ENCODE data around the gene RANBP10.

Gene RANBP10

DNA sequence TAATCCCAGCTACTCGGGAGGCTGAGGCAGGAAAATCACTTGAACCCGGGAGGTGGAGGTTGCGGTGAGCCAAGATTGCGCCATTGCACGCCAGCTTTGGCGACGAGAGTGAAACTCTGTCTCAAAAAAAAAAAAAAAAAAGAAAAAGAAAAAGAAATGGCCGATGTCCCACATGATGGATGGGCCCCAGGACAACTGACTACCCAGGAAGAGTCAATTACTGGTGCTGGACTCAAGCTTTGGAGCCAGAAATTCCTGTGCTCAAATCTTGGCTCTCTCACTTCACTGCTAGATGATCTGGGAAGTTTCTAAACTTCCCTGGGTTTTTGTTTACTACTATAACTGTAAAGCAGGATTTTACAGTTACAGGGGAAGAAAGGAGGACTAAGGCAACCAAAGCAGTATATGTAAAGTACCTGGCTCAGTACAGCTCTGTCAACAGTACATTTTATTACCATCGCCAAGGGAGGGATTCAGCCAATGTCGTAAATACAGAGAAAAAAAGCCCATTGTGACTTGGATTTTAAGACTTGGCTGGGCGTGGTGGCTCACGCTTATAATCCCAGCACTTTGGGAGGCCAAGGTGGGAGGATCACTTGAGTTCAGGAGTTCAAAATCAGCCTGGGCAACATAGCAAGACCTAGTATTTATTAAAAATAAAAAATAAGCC, 127.9 kb downstream of the RANBP10 start:
- DNase-seq: no peak

DNA sequence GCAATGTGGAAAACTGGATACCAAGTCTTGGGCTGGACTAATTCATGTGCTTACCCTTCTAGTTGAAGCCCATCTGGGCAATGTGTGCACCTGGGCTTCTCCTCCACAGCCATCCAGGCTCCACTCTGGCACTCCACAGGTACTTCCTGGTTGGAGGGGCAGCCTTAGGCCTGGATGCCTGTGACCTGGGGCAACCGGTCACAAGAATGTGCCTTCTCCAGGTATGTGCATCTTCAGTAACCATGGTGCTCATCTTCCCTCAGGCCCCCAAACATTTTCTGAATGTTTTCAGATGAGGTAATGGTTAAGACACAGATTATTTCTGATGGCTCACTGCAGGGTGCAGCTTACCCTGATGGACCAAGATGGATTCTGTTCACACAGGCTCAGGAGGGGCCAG, 128.6 kb downstream of the RANBP10 start:
- Histone ChIP-seq H3K27ac (no peak overlapping the region), H3K27me3 (ENCODE audit: insufficient read depth, low read depth, severe bottlenecking) (no peaks in the 10 kb centered on the region), H3K4me3 (ENCODE audit: low read depth, low read length) (no peak overlapping the region), H3K9me3 (ENCODE audit: severe bottlenecking) (no peaks in the 10 kb centered on the region), H3K36me3 (peaks cover 18% of the 10 kb centered on the region)
- no peak for TF ChIP-seq CTCF (IDR thresholded peaks at IDR 0.05; ENCODE audit: low read depth, low read length)
- DNase-seq: no peak

More for the DNA sequence above, 127.9 kb downstream of the RANBP10 start:
- H3K27ac ChIP-seq: no peak overlapping the region
- TF ChIP-seq CTCF (IDR thresholded peaks at IDR 0.05; ENCODE audit: low read depth, low read length): no peak
- no peaks in the 10 kb centered on the region for H3K27me3 ChIP-seq (ENCODE audit: insufficient read depth, low read depth, severe bottlenecking)
- peaks cover 23% of the 10 kb centered on the region for H3K36me3 ChIP-seq
- no peaks in the 10 kb centered on the region for H3K9me3 ChIP-seq (ENCODE audit: severe bottlenecking)
- H3K4me3 ChIP-seq (ENCODE audit: low read depth, low read length): no peak overlapping the region

DNA sequence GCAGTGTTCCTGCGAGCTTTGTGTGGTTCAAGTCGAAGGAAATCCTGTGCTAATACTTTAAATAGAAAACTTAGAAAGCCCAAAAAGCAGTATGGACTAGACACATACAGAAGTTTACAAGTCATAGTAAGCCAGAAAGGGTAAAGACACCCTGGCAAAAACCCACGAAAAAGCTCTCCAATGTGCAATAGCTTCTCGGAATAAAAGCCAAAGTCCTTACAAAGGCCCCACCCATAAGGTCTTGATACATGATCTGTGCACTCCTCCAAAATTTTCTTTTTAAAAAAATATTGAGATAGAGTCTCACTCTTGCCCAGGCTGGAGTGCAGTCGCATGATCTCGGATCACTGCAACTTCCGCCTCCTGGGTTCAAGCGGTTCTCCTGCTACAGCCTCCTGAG, 129.4 kb downstream of the RANBP10 start:
- H3K36me3 ChIP-seq: peaks cover 10% of the 10 kb centered on the region
- no peaks in the 10 kb centered on the region for H3K9me3 ChIP-seq (ENCODE audit: severe bottlenecking)
- H3K27me3 ChIP-seq (ENCODE audit: insufficient read depth, low read depth, severe bottlenecking): no peaks in the 10 kb centered on the region
- no peak overlapping the region for H3K4me3 ChIP-seq (ENCODE audit: low read depth, low read length)
- no peak for TF ChIP-seq CTCF (IDR thresholded peaks at IDR 0.05; ENCODE audit: low read depth, low read length)
- DNase-seq: no peak
- H3K27ac ChIP-seq: no peak overlapping the region

DNA sequence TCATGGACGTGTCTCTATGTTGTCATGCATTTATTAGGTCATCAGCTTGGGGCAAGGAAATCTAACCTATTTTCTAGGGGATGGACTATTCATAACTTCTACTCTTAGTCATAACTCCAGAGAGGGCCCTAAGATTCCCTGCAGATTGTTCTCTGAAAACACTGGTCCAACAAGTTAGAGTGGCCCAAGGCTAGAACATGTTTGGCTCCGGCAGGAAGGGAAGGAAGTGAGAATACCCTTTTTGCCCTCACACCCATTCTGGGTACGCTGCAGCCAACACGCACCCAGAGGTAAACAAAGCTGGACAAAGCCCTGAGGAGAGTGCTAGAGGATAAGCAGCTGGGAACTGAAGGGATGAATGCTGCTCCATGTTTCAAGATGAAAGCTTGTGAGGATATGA, 129.8 kb downstream of the RANBP10 start:
- H3K4me3 ChIP-seq (ENCODE audit: low read depth, low read length): no peak overlapping the region
- H3K27ac ChIP-seq: no peak overlapping the region
- TF ChIP-seq CTCF (IDR thresholded peaks at IDR 0.05; ENCODE audit: low read depth, low read length): no peak
- no peak for DNase-seq
- peaks cover 6% of the 10 kb centered on the region for H3K36me3 ChIP-seq
- no peaks in the 10 kb centered on the region for H3K9me3 ChIP-seq (ENCODE audit: severe bottlenecking)
- no peaks in the 10 kb centered on the region for H3K27me3 ChIP-seq (ENCODE audit: insufficient read depth, low read depth, severe bottlenecking)

GRCh38 chr16:67675999-67676398, 130.4 kb downstream of the RANBP10 start:
- no peak for TF ChIP-seq CTCF (IDR thresholded peaks at IDR 0.05; ENCODE audit: low read depth, low read length)
- H3K4me3 ChIP-seq (ENCODE audit: low read depth, low read length): no peak overlapping the region

DNA sequence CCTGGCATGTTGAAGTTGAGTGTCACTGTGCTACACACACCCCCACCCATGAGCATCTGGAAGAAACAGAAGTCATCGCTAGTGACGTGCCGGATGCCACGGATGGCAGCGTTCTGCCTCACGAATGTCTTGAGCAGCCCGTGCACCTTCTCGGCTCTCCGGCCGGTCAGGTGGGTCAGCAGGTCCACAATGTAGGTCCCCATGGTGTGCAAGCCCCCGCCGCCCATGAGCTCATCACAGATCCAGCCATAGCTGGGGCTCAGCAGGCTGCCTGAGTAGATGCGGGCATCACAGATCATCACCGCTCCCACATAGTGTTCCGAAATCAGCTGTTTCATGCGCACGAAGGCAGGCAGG, 130.8 kb downstream of the RANBP10 start:
- H3K27me3 ChIP-seq (ENCODE audit: insufficient read depth, low read depth, severe bottlenecking): no peaks in the 10 kb centered on the region
- H3K27ac ChIP-seq: no peak overlapping the region
- DNase-seq: no peak
- TF ChIP-seq CTCF (IDR thresholded peaks at IDR 0.05; ENCODE audit: low read depth, low read length): no peak
- no peaks in the 10 kb centered on the region for H3K9me3 ChIP-seq (ENCODE audit: severe bottlenecking)
- H3K4me3 ChIP-seq (ENCODE audit: low read depth, low read length): no peak overlapping the region
- H3K36me3 ChIP-seq: peaks cover 6% of the 10 kb centered on the region

More at GRCh38 chr16:67675999-67676398, 130.4 kb downstream of the RANBP10 start:
- DNase-seq: no peak
- H3K27ac ChIP-seq: no peak overlapping the region
- H3K27me3 ChIP-seq (ENCODE audit: insufficient read depth, low read depth, severe bottlenecking): no peaks in the 10 kb centered on the region
- no peaks in the 10 kb centered on the region for H3K9me3 ChIP-seq (ENCODE audit: severe bottlenecking)
- H3K36me3 ChIP-seq: peaks cover 6% of the 10 kb centered on the region

Measured in WERI-Rb-1 (cell line).